ENCODE results near the gene OSCP1.
A peak's percentile ranks its signal among the peaks of the same experiment; 100 is the strongest.

OSCP1 gene

DNA sequence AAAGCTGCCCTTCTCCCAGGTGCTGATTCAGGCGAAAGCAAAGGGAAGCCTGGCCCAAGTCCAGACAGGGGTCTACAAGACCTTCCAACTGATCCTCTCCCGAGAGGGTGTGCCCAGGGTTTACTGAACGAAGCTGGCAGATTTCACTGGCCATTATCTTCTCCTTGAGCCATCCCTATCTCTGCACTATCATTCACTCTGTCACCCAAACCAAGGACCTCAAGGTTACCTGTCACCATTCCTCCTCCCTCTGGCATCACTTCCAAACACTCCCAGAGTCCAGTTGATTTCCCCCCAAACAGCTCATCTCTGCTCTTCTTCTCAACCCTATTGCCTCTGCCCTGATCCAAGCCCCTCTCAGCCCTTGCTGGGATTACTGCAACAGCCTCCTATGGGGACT, 69.5 kb downstream of the OSCP1 start:
- DNase-seq = no peak

DNA sequence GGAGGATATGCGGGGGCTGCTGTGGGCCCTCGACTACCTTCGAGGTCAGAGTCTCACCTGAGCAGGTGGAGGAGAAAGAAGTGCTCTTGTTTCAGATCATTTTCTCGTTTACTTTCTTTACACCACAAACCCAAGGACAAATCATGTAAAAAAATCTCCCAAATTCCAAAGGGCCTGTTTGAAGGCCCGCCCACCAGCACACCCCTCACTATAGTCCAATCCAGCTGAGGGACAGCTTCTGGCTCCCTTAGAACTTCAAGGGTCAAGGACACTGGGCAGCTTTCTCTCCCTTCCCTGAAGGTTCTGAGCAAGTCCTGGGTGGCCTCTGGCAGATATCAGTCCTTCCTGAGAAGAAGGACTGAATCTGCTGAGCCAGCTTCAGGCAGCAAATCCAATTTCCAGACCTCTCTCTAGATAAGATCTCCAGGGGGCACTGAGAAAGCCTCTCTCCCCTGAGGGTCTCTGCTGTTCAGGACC, 70.1 kb downstream of the OSCP1 start:
- no peak for DNase-seq

DNA sequence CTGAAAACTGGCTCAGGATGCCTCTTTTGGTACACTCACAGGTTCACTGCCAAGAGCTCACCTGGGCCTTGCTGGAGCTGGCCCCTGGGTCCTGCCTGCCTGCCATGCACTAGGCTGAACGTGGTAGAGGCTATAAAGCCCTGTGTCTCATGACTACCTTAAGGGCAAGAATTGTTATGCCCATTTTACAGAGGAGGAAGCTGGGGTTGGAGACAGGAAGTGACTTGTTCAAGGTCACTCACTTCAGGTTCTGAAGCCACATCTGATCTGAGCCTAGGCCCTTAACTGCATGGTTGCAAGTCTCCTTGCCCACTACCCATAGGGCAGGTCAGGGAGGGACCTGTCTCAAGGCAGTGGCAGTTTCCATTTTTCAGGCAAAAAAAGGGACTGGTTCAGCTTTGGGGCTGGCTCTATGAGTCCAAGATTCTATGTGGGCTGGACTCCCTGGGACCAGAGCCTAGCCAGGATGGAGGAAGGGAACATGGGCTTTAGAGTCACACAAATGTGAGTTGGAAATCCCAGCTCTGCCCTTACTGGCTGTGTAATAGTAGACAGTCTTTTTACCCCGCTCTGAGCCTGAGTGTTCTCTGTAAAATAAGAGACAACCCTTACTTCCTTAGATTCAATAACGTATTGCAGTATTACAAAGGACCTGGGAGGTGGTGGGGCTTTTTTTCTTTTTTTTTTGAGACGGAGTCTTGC, 72.3 kb downstream of the OSCP1 start:
- peak in 1 of 6 experiments; percentile 18 for DNase-seq

DNA sequence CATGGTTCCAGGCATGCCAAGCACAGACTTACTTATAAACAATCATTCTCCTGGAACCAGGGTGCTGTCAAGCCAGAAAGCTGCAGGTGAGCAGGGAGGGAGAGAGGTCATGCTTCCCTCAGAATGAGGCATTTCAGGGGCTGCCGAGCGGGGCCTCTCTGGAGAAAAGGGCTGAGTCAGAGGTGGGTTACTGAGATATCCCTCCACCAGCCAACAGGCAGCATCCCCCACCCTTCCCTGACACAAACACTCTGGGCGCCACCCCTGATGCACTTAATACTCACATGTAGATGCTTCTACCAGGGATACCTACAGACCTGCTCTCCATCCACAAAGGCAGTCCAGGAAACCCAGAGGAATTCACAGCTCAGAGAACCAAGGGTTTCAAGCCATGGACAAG, 77.6 kb downstream of the OSCP1 start:
- DNase-seq = no peak

DNA sequence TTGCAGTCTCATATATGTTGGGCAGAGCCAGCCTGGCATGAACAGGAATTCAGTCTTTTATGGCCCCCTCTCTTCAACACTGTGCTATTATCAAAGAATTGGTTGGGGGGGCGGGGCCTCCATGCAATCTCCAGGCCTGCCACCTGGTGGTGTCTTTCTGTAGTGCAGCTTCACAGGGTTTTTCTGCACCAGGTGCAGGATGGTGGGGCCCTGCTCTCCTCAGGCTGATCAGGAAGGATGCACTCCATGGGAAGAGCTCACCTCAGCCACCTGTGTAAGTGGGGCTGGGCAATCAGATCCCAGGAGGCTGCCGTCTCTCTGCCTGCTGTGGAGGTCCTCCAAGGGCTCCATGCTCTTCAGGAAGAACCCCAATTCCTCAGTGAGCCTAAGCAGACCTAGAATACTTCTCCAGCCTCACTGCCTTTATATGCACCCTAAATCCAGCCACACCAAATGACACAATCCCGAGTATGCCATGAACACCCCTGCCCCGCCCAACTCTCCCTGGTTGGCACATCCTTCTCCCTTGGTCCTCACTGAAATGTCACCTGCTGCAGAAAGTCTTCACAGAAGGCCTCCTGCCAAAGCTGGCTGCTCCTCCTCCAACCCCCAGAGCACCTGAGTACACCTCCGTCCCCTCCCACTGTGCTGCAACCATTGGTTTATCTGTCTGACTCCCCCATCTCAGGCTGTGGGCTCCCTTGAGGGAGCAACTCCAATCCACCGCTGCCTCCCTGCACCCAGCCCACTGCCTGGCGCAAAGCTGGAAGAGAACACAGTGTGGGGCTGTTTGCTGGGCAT, 81.0 kb downstream of the OSCP1 start:
- DNase-seq = peak; percentile 65 to 88 (median 80)
